RPMI8226 (cell line): Measurements from ENCODE around the gene KRTAP10-10.
"Not testable (repeated sequence)": the region's sequence is repeated elsewhere in the genome, so short reads cannot be mapped to it uniquely, and the experiment has no call there.

Experiments used
- DNase-seq: peaks from one replicate; pipeline ENCODE4 v3.0.0-alpha.2; 2015

KRTAP10-10 gene

GRCh38 chr21:44603109-44603875 lies 33.9 kb upstream of the KRTAP10-10 start:
- DNase-seq: peak; percentile 59

GRCh38 chr21:44603911-44604310 lies 33.2 kb upstream of the KRTAP10-10 start:
- peak; percentile 33 for DNase-seq

GRCh38 chr21:44606495-44606894 lies 30.7 kb upstream of the KRTAP10-10 start:
- no peak for DNase-seq

GRCh38 chr21:44609193-44609592 lies 28.0 kb upstream of the KRTAP10-10 start:
- DNase-seq: no peak

GRCh38 chr21:44610157-44610843 lies 26.9 kb upstream of the KRTAP10-10 start:
- DNase-seq: not testable (repeated sequence)

- peak; percentile 54 for DNase-seq
Observed at GRCh38 chr21:44611551-44611950, 25.6 kb upstream of the KRTAP10-10 start.

GRCh38 chr21:44612029-44612486 lies 25.1 kb upstream of the KRTAP10-10 start, which contains the start of gene KRTAP10-8:
Gene KRTAP10-8 (plus strand): TSS chr21:44612079. CDS start chr21:44612101, 22 bp downstream.
- DNase-seq: peak; percentile 93

- no peak for DNase-seq
Observed at GRCh38 chr21:44612669-44613229, 24.4 kb upstream of the KRTAP10-10 start.

GRCh38 chr21:44613386-44614155 lies 23.6 kb upstream of the KRTAP10-10 start:
- DNase-seq: no peak

- no peak for DNase-seq
Observed at GRCh38 chr21:44614161-44614631, 23.0 kb upstream of the KRTAP10-10 start.

- no peak for DNase-seq
Observed at GRCh38 chr21:44614961-44615391, 22.2 kb upstream of the KRTAP10-10 start.

- peak; percentile 59 for DNase-seq
Observed at GRCh38 chr21:44615466-44615865, 21.7 kb upstream of the KRTAP10-10 start.

- DNase-seq: peak; percentile 75
Observed at GRCh38 chr21:44615911-44616590, 21.1 kb upstream of the KRTAP10-10 start.

- DNase-seq: peak; percentile 80
Observed at GRCh38 chr21:44616591-44616926, 20.6 kb upstream of the KRTAP10-10 start.

GRCh38 chr21:44617071-44617501 lies 20.1 kb upstream of the KRTAP10-10 start:
- no peak for DNase-seq

- DNase-seq: peak; percentile 69
Observed at GRCh38 chr21:44618504-44618903, 18.7 kb upstream of the KRTAP10-10 start.

- peak; percentile 67 for DNase-seq
Observed at GRCh38 chr21:44618909-44619308, 18.2 kb upstream of the KRTAP10-10 start.

- DNase-seq: no peak
Observed at GRCh38 chr21:44619886-44620285, 17.3 kb upstream of the KRTAP10-10 start.

GRCh38 chr21:44623575-44623974 lies 13.6 kb upstream of the KRTAP10-10 start:
- DNase-seq: no peak

- no peak for DNase-seq
Observed at GRCh38 chr21:44625756-44626155, 11.4 kb upstream of the KRTAP10-10 start.

GRCh38 chr21:44626262-44626661 lies 10.9 kb upstream of the KRTAP10-10 start:
- DNase-seq: no peak

GRCh38 chr21:44626673-44627143 lies 10.4 kb upstream of the KRTAP10-10 start, which contains the start of gene KRTAP10-9:
Gene KRTAP10-9 (plus strand): TSS chr21:44627093. CDS start chr21:44627172, 79 bp downstream.
- DNase-seq: no peak
